K562 (cell line): ENCODE measurements around the gene ZNF837.

Experiments
- KAT7 ChIP-seq: sonication (generic); formaldehyde crosslinking; IDR thresholded peaks from 2 replicates; pipeline ENCODE4 v1.8.0; 2022; ENCODE audit warnings: missing genetic modification reagents, mild to moderate bottlenecking, borderline replicate concordance
- KDM1A ChIP-seq, 2 experiments: fragments of 450-650 bp; IDR thresholded peaks; 2 replicates each; pipeline ENCODE4 v1.6.1; 2016; ENCODE audit warnings: mild to moderate bottlenecking in 2 of 2
- MTA2 ChIP-seq: fragments of 450-650 bp; IDR thresholded peaks from 2 replicates; pipeline ENCODE4 v1.6.1; 2016; ENCODE audit warnings: low read depth
- SMARCE1 ChIP-seq: fragments of 450-650 bp; IDR thresholded peaks from 2 replicates; pipeline ENCODE4 v1.7.1; 2016; ENCODE audit warnings: mild to moderate bottlenecking
- TBL1XR1 ChIP-seq, 2 experiments: IDR thresholded peaks; 2 replicates each; pipeline ENCODE4 v1.6.1; 2012; ENCODE audit warnings: improper control_type of control experiment in 2 of 2, low read length in 2 of 2, mild to moderate bottlenecking in 1 of 2
- TCFL5 ChIP-seq: fragments of 250-450 bp; sonication (Bioruptor Pico); conservative IDR thresholded peaks from 2 replicates; pipeline ENCODE4 v1.6.1; 2021; ENCODE audit warnings: mild to moderate bottlenecking, moderate library complexity, matching md5 sums
- TF ChIP-seq, protein P1 (sequence below): fragments of 450-650 bp; IDR thresholded peaks from 2 replicates; pipeline ENCODE4 v1.6.1; 2014; ENCODE audit warnings: low read depth, mild to moderate bottlenecking, moderate library complexity, borderline replicate concordance
- TF ChIP-seq, protein P2 (sequence below): sonication (generic); formaldehyde crosslinking; IDR thresholded peaks from 2 replicates; pipeline ENCODE4 v1.5.0; 2020; ENCODE audit warnings: missing genetic modification reagents
- TF ChIP-seq, protein P3 (sequence below): fragments of 250-450 bp; sonication (Bioruptor Pico); IDR thresholded peaks from 2 replicates; pipeline ENCODE4 v1.8.0; 2021; ENCODE audit warnings: moderate library complexity, mild to moderate bottlenecking, inconsistent platforms
- TF ChIP-seq, protein P4 (sequence below), 3 experiments: fragments of 200-800 bp in 1 of 3; fragments of 250-450 bp in 1 of 3; fragments of 450-650 bp in 1 of 3; sonication (Bioruptor Pico) in 1 of 3; sonication (Bioruptor generic) in 1 of 3; formaldehyde crosslinking in 1 of 3; IDR thresholded peaks; 2 replicates each; pipeline versions ENCODE4 v1.6.1 to v1.8.0; 2016 to 2022; ENCODE audit warnings: mild to moderate bottlenecking in 2 of 3, missing genetic modification characterization in 2 of 3, missing compliant biosample characterization in 1 of 3, moderate library complexity in 1 of 3
- TF ChIP-seq, protein P5 (sequence below): fragments of 450-650 bp; IDR thresholded peaks from 2 replicates; pipeline ENCODE4 v1.6.1; 2017; ENCODE audit warnings: antibody characterized with exemption, mild to moderate bottlenecking

DNA sequence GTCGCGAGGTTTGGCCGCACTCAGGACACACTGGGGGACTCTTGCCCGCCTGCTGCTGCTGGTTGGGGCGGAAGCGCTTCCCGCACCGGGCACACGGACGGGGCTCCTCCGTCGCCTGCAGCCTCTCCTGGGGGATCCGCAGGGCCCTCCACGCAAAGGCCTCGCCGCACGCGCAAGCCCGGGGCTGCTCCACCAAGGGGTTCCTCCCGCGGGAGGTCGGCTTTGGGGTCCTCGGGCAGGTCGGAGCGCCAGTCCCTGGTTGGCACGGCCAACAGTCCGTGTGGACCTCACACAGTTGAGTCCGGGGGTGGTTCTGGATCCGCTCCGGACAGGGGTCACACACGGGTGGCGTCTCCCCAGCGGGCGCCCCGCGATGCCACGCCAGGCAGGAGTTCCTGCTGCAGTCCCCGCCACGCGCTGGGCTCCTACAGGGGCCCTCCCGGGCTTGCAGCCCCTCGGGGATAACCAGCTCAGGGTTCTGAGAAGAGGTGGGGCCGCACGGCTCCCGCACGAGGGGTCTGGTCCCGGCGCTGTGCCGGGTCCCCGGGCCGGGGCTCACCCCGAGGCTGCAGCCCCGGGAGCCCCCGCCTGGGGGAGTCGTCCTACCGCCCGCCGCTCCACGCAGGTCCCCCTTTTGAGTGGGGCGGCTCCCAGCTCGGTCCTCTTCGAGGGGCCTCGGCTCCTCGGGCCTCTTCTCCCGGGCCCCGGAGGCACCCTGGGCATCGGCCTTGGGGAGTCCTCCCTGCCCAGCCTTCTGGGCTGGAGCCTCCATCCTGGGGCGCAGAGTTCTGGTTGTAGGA lies 12.1 kb downstream of the ZNF837 start:
- TF ChIP-seq SMARCE1 (no peak), KAT7 (no peak), KDM1A (IDR thresholded peaks at IDR 0.05) (no peak), TCFL5 (CRISPR knock-in tag) (no peak), TBL1XR1 (IDR thresholded peaks at IDR 0.05; ENCODE audit: low read length in 2 of 2) (no peak), MTA2 (no peak)
- TF ChIP-seq, protein P1, sequence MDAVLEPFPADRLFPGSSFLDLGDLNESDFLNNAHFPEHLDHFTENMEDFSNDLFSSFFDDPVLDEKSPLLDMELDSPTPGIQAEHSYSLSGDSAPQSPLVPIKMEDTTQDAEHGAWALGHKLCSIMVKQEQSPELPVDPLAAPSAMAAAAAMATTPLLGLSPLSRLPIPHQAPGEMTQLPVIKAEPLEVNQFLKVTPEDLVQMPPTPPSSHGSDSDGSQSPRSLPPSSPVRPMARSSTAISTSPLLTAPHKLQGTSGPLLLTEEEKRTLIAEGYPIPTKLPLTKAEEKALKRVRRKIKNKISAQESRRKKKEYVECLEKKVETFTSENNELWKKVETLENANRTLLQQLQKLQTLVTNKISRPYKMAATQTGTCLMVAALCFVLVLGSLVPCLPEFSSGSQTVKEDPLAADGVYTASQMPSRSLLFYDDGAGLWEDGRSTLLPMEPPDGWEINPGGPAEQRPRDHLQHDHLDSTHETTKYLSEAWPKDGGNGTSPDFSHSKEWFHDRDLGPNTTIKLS: no peak
- TF ChIP-seq, protein P2, sequence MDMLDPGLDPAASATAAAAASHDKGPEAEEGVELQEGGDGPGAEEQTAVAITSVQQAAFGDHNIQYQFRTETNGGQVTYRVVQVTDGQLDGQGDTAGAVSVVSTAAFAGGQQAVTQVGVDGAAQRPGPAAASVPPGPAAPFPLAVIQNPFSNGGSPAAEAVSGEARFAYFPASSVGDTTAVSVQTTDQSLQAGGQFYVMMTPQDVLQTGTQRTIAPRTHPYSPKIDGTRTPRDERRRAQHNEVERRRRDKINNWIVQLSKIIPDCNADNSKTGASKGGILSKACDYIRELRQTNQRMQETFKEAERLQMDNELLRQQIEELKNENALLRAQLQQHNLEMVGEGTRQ: no peak
- TF ChIP-seq, protein P3, sequence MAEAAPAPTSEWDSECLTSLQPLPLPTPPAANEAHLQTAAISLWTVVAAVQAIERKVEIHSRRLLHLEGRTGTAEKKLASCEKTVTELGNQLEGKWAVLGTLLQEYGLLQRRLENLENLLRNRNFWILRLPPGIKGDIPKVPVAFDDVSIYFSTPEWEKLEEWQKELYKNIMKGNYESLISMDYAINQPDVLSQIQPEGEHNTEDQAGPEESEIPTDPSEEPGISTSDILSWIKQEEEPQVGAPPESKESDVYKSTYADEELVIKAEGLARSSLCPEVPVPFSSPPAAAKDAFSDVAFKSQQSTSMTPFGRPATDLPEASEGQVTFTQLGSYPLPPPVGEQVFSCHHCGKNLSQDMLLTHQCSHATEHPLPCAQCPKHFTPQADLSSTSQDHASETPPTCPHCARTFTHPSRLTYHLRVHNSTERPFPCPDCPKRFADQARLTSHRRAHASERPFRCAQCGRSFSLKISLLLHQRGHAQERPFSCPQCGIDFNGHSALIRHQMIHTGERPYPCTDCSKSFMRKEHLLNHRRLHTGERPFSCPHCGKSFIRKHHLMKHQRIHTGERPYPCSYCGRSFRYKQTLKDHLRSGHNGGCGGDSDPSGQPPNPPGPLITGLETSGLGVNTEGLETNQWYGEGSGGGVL: no peak
- TF ChIP-seq, protein P4, sequence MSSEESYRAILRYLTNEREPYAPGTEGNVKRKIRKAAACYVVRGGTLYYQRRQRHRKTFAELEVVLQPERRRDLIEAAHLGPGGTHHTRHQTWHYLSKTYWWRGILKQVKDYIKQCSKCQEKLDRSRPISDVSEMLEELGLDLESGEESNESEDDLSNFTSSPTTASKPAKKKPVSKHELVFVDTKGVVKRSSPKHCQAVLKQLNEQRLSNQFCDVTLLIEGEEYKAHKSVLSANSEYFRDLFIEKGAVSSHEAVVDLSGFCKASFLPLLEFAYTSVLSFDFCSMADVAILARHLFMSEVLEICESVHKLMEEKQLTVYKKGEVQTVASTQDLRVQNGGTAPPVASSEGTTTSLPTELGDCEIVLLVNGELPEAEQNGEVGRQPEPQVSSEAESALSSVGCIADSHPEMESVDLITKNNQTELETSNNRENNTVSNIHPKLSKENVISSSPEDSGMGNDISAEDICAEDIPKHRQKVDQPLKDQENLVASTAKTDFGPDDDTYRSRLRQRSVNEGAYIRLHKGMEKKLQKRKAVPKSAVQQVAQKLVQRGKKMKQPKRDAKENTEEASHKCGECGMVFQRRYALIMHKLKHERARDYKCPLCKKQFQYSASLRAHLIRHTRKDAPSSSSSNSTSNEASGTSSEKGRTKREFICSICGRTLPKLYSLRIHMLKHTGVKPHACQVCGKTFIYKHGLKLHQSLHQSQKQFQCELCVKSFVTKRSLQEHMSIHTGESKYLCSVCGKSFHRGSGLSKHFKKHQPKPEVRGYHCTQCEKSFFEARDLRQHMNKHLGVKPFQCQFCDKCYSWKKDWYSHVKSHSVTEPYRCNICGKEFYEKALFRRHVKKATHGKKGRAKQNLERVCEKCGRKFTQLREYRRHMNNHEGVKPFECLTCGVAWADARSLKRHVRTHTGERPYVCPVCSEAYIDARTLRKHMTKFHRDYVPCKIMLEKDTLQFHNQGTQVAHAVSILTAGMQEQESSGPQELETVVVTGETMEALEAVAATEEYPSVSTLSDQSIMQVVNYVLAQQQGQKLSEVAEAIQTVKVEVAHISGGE (CRISPR knock-in tag; IDR thresholded peaks at IDR 0.05): no peak
- TF ChIP-seq, protein P5, sequence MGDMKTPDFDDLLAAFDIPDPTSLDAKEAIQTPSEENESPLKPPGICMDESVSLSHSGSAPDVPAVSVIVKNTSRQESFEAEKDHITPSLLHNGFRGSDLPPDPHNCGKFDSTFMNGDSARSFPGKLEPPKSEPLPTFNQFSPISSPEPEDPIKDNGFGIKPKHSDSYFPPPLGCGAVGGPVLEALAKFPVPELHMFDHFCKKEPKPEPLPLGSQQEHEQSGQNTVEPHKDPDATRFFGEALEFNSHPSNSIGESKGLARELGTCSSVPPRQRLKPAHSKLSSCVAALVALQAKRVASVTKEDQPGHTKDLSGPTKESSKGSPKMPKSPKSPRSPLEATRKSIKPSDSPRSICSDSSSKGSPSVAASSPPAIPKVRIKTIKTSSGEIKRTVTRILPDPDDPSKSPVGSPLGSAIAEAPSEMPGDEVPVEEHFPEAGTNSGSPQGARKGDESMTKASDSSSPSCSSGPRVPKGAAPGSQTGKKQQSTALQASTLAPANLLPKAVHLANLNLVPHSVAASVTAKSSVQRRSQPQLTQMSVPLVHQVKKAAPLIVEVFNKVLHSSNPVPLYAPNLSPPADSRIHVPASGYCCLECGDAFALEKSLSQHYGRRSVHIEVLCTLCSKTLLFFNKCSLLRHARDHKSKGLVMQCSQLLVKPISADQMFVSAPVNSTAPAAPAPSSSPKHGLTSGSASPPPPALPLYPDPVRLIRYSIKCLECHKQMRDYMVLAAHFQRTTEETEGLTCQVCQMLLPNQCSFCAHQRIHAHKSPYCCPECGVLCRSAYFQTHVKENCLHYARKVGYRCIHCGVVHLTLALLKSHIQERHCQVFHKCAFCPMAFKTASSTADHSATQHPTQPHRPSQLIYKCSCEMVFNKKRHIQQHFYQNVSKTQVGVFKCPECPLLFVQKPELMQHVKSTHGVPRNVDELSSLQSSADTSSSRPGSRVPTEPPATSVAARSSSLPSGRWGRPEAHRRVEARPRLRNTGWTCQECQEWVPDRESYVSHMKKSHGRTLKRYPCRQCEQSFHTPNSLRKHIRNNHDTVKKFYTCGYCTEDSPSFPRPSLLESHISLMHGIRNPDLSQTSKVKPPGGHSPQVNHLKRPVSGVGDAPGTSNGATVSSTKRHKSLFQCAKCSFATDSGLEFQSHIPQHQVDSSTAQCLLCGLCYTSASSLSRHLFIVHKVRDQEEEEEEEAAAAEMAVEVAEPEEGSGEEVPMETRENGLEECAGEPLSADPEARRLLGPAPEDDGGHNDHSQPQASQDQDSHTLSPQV: no peak
